HG02610 (cell line): Measurements from ENCODE around the gene CAMK1D.

ENCODE experiments used
- ATAC-seq: cut with Tn5 transposase; IDR thresholded peaks from one replicate; pipeline ENCODE4 v1.9.1; 2021; ENCODE audit warnings: mild to moderate bottlenecking, moderate library complexity; ENCODE audit not compliant: unreplicated experiment

CAMK1D gene

DNA sequence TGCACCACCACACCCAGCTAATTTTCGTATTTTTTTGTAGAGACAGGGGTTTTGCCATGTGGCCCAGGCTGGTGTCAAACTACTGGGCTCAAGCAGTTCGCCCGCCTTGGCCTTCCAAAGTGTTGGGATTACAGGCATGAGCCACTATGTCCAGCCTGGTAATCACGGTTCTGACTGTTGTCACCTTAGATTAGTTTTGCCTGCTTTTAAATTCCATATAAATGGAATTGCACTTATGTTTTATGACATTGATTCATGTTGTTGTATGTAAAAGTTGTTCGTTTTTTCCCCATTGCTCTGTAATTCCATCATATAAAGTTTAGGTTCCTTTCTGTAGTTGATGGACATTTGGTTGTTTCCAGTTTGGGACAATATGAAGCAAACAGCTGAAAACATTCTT lies 106.0 kb downstream of the CAMK1D start:
- no peak for ATAC-seq

DNA sequence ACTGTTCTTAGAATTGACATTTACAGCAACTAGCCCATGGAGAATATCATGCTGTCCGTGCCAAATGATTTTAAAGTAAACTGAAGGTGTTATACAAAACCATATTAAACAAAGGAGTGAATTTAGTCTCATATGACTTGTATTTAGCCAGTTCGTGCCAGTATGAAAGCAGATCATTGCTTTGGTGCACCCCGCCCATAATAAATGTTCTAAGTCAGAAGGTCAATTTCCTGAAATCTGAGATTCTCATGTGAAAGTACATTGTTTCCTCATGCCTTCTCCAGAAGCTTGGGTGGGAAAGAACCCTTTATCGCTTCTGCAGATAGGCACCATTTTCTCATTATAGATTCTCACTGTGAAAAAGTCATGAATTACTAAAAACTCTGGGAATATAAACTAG lies 106.4 kb downstream of the CAMK1D start:
- ATAC-seq: no peak

DNA sequence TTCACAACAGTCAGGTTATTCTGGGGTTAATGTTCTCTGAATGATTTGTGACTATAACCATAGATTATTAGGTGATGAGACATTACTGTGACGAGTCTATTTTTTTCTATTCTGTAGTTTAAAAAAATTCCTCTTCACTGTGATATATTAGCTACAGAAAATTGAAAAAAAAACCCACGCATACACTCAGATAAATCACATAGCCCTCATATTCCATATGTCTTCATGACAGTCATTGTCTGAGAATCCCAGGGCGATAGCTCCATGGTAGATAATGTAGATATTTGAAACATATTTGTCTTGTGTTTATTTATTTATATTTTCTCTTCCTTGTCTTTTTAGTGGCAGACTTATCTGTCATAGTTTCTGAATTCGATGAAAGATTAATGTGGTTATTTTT lies 110.0 kb downstream of the CAMK1D start:
- ATAC-seq: no peak

DNA sequence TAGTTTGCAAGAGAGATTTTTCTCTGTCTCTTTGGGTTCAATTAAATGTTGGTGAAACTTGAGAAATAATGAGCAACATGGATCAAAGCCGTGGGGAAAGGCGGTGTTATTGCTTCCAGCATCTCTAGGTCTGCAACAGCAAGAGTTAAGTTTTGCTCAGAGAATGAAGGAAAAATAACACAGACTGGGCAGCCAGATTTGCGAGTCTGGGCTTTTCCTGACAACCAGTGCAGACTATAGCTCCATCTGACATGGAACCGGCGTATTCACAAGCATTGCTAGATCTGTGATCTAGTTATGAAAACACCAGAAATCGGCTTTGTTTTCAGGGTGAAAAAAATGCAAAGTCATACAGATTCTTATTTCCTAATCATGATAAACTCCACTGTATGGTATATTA lies 110.4 kb downstream of the CAMK1D start:
- no peak for ATAC-seq

DNA sequence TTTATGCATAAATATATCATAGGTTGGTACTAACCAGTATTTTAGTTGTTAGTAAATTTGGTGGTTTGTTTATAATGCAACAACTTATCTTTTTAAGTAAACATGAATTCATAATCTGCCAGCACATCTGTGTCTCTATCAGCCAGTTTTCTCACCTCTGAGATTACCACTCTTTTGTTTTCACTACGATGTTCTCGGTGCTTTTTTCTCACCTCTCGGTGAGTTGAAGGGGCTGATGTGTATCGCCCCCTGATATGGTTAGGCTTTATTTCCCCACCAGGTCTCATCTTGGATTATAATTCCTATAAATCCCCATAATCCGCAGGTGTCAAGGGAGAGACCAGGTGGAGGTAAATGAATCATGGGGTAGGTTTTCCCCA lies 114.1 kb downstream of the CAMK1D start:
- ATAC-seq: no peak

DNA sequence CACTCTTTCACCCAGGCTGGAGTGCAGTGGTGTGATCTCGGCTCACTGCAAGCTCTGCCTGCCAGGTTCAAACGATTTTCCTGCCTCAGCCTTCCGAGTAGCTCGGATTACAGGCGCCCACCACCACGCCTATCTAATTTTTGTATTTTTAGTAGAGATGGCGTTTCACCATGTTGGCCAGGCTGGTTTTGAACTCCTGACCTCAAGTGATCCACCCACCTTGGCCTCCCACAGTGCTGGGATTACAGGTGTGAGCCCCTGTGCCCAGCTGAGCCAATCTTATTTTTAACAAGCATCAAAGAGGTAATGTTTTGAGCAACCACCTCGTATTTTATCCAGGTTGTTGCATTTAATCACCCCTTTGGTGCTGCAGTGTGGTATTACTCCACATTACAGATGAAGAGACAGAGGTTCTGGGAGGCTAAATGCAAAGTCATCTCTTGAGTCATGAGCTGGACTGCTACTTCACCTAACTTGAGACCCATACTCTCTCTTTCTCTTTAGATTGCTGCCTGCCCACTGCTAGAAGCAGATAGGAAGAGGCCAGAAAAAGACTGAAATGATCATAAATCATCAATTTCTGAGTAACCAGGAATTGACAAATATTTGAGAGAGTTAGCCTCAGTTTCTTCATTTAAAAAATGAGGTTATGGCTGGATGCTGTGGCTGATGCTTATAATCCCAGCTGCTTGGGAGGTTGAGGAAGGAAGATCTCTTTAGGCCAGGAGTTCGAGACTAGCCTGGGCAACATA lies 116.2 kb downstream of the CAMK1D start:
- ATAC-seq: peak; percentile 58

DNA sequence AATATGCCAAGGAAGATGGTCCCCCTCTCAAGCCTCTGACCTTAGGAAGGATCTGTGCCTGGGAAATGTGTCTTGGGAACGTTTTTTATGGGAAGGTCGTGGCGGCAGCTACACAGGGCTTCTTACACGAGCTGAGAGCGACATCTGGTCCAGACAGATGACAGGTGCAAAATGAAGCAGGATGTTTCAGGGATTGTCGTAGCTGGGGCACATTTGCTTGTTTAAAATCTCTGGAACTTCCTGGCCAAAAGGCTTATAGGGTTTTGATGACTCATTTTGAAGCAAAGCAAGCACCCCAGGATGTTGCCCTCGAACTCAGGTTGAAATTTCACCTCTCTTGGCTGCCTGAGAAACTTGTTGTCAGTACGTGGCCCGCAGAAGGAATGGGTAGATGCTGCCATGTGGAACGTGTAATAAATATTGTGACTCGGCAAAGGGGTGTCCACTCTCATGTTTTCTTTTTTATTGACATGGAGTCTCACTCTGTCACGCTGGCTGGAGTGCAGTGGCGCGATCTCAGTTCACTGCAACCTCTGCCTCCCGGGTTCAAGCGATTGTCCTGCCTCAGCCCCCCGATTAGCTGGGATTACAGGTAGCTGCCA lies 117.5 kb downstream of the CAMK1D start:
- no peak for ATAC-seq

DNA sequence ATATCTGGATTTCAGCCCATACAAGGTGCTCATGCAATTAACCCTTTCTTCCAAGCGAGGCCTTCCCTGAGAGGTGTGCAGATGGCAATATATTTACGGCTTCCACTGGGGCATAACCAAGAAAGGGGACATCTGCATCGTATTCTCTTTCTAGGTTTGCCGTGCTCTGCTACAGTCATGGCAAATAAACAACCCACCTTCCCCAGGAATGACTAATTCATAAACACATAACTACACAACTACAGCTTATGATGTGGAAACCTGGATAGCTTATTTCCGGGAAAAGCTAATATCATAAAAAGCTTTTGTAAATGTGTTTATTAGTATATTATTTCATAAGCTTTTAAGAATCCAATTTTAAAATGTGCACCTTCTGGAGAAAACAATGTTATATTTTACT lies 120.0 kb downstream of the CAMK1D start:
- no peak for ATAC-seq

DNA sequence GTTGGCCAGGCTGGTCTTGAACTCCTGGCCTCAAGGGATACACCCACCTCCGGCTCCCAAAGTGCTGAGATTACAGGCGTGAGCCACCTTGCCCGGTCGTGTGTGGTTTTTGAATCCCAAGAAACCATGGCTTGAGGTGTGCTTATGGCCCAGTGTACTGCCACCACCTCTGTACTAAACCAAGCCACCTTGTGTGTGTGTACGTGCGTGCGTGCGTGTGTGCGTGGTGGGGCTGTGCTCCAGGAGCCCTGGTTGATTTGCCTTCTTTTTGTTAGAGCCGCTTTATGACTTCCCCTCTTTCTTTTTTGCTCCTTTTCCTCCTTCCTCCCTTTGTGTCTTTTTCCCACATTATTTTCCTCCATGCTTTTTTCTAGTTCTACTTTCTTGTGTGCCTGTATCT lies 121.4 kb downstream of the CAMK1D start:
- no peak for ATAC-seq

DNA sequence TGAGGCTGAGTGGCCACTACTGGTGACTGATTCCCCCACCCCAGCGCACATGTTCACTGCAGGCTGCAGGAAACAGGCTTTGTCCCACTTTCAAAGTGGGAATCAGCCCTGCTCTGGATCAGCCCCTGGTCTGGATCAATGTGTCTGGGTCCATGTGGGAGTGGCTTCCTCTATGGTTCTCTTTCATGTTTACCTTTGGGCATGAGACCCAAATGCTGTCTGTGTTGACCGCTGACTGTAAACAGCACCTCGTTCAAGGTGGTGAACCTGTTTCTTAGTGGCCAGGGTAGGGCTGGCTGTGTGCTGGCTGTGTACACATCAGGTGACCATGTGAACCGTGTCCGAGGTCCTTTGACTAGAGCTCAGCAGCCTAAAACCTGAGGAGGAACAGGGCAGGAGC lies 121.8 kb downstream of the CAMK1D start:
- ATAC-seq: no peak

DNA sequence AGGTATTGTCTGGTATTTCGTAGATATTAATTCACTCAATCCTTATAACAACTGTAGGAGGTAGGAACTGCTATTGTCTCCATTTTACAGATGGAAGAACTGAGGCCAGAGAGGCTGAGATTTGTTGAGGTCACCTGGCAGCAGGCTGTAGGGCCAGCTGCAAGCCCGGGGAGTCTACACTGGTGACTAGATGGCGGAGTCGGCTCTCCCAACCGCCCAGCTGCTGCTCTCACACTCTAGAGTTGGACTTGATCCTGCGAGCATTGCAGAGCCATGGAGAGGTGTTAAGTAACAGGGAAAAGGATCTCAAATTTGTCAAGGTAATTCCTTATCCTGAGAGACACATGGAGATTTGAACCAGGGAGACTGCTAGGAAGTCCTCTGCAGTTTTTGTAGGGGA lies 124.1 kb downstream of the CAMK1D start:
- no peak for ATAC-seq

DNA sequence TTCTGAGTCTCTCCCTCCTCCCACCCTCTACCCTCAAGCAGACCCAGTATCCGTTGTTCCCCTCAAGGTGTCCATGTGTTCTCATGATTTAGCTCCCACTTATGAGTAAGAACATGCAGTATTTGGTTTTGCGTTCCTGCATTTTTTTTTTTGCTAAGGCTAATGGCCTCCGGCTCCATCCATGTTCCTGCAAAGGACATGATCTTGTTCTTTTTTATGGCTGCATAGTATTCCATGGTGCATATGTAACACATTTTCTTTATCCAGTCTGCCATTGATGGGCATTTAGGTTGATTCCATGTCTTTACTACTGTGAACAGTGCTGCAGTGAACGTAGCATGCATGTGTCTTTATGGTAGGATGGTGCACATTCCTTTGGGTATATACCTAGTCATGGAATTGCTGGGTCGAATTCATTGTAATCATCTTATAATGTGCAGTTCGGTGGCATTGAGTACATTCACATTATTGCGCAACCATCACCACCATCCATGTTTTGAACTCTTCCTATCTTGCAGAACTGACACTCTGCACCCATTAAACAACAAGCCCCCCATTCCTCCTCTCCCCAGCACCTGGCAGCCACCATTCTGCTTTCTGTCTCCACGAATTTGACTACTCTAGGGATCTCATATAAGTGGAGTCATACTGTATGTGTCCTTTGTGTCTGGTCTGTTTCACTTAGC lies 125.5 kb downstream of the CAMK1D start:
- ATAC-seq: no peak

DNA sequence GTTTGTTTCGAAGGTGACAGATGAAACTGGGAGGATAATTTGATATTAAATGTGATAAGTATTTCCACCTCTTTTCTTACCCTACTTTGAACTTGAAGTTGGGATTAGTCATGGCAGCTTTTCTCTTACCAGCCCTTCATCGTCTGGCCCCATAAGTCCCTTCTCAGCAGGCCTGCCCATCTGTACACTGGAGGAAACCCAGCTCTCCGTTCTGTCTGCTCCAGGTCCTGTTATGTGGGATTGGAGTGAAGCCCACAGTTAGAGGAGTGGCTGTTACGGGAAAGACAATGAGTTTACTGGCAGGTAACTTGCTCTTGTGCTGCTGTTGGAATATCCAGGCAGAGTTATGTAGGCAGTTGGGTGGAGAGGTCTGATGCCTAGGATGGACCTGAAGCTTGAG lies 127.3 kb downstream of the CAMK1D start:
- no peak for ATAC-seq

DNA sequence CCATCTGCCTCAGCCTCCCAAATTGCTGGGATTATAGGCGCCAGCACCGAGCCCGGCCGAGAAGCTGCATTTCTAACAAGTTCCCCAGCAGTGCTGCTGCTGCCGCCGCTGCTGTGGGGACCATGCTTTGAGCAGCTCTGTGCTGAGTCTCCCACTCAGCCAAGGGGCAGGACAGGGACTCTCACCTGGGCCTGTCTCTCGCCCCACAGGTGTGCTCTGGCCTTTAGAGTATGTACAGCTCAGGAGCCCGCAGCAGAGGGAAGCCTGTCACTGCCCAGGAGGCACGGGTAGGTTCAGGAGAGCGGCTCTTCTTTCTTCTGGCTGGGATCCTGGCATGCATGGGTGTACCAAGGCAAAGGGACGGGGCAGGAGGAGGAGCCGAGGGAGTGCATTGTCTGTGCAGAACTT lies 130.1 kb downstream of the CAMK1D start:
- no peak for ATAC-seq

DNA sequence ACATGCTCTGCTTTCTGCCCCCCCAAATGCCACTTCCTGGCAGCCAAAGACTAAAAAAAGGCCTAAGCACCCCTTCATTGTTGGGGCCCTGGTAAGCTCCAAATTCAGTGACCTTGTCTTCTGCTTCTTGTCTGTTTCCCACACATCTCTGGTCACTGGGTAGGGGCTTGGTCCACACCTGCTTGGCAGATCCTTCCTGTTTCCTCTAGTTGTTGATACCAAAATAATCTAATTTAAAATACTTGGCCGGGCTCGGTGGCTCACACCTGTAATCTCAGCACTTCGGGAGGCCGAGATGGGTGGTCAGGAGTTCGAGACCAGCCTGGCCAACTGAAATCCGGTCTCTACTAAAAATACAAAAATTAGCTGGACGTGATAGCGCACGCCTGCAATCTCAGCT lies 130.6 kb downstream of the CAMK1D start:
- no peak for ATAC-seq

DNA sequence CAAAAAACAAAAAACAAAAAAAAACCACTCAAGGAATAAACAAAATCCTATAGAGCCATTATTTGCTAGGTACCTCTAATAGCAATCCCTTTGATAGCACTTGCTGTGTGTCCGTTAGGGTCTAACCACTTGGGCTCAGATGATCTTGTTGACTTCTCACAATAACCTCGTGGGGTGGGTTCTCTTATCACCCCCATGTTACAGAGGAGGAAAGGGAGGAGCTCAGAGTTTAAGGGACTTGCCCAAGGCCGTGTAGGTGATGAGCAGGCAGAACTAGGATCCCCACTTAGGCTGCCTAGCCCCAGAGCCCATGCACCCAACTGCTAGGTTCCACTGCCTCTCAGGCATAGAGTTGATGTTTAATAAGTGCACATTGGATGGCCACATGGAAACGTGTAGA lies 131.1 kb downstream of the CAMK1D start:
- ATAC-seq: no peak

DNA sequence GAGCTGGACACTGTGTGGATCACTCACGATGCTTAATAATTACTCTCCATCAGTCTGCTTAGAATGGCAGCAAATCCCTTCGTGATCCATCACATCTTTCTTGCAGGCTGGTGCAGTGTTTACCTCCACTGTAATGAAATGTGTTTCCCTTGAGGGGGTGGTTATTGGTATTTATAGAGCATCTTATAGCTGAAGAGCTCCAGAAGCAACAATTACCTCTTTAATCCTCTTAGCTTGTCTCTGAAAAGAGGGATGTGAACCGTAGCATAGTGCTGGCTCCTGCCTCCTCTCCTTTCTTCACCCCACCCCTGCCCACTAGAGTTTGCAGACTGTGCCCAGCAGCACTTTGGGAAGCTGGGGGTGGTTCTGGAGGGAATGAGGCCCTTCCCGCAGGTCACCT lies 132.6 kb downstream of the CAMK1D start:
- no peak for ATAC-seq

DNA sequence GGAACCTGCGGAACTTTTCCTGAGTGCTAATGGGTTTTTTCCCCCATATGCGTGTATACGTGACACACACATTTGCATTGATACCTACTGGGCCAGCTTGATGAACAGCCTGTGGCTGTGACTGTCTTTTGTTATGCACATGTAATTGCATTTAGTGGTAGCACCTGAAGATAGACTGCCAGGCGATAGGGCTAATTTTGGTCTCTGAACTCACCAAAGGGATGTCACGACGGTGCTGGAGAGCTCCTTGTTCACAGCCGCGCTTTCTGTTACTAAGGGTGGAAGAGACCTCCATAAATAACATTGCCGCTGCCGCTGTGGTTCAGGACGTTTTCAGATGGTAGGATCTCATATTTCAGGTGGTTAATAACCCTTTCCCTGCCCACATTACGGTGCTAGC lies 133.2 kb downstream of the CAMK1D start:
- ATAC-seq: no peak

DNA sequence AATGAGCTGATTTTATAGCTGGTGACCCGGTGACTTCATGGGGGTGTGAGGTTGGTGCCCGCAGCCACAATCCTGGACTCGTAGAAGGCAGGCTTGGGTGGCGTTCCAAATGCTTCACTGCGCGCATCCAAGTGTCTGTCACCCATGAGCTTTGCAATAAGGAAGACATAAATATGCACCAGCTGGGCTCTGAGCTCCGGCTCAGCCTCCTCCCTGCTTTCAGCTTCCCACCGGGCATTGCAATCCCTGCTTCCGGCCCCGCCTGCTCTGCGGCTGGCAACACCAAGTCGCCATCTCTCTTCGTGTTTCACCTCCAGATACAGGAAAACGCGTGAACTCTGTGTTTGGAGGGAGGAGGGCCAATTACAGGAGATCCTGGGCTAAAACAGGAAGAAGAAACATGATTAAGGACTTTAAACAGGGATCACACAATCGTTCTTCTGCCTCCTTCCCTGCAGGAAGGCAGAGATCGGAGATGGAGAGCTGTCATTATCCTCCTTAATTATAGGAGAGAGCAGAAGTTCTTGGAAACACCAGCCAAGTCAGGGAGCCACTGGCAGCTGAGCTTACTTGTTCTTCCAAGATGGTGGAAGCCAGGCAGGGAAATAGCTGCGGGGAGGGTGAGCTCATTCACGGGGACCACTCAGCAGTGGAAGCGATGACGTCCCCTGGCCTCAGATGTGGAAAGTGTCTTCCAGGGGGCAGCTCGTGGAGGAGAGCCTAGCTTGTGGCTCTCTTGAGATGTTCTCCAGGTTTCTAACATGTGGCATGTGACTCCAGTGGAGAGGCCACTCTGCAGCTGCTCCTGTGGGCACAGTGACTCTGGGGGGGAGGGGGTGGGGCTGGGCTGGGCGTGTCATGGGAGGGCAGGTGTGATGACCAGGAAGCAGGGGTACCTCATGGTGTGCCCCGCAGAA lies 134.9 kb downstream of the CAMK1D start:
- no peak for ATAC-seq

DNA sequence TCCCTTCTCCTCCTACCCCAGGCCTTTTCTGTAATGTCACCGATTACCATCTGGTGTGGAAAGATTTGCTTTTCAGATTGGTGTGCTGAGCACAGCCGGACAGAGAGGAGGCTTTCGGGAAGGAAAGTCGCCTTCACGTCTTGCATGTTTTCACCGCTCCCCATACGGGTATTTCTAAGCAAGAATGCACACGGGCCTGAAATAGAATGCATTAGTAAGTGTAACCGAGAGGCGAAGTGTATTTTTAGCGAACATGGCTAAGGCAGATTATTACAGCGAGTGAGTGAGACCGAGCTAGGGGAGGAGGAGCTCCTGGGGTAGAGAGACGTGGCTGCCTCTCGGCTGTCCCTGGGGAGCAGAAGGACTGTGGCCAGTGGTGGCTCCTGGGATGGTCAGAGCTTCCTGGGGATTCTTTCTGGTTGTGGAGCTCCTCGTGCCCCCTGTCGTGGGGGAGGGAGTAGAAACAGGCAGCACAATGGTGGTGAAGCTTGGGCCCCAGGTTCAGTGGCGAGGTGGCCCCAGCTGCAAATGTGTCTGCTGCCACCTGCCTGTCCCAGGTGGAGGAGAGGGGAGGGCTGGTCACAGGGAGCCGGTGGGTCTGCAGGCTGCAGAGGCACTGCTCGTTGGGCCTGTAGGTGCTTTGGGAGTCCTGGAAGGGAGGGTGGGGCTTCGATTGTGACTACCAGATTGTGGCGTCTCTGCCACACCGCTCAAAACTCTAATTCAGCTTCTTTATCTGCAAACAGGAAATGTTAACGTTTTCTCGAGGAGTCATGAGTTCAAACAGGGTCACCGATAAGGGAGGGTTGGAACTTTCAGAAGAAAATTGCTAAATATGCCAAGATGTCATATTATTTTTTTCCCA lies 135.8 kb downstream of the CAMK1D start:
- ATAC-seq: peak; percentile 76
